NCI-H524 (cell line): ENCODE results near the gene ATP8B4.
A peak's percentile ranks its signal among the peaks of the same experiment; 100 is the strongest.

Source experiments
- DNase-seq, 2 experiments: peaks; one replicate each; lab custom pipeline; 2025; lab: John Stamatoyannopoulos, UW

The ATP8B4 gene

DNA sequence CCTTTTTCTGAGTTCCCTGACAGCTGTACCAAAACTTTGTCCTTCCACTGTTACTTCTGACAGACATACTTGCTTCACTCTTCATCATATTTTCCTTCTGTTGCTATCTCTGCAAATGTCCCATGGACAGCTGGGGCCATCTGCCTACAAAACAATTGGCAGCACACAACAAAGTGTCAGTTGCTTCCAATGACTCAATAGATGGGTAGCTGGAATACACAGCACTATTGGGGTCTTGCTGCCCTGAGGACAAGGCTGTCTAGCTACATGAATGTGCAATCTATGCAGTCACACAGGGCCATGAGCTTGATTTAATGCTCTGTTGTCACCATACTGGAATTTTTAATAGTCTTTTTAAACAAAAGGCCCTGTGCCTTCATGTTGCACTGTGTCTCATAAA, 305.4 kb downstream of the ATP8B4 start:
- DNase-seq = no peak

DNA sequence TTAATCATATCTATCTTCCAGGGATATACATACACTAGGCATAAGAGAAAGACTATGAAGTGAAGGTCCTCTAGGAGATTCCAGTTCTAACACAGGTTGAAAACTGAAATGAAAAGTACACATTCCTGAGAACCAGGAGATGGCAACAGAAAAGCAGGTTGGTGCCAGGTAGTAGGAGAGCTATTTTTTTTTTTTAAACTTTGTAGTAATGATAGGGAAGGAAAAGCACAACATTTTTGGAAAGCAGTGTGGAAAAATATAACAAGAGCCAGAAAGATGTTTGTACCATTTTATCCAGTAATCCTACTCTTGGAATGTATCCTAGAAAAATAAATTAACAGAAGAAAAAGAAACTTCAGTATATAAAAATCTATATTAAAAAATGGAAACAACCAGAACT, 308.3 kb downstream of the ATP8B4 start:
- no peak for DNase-seq

DNA sequence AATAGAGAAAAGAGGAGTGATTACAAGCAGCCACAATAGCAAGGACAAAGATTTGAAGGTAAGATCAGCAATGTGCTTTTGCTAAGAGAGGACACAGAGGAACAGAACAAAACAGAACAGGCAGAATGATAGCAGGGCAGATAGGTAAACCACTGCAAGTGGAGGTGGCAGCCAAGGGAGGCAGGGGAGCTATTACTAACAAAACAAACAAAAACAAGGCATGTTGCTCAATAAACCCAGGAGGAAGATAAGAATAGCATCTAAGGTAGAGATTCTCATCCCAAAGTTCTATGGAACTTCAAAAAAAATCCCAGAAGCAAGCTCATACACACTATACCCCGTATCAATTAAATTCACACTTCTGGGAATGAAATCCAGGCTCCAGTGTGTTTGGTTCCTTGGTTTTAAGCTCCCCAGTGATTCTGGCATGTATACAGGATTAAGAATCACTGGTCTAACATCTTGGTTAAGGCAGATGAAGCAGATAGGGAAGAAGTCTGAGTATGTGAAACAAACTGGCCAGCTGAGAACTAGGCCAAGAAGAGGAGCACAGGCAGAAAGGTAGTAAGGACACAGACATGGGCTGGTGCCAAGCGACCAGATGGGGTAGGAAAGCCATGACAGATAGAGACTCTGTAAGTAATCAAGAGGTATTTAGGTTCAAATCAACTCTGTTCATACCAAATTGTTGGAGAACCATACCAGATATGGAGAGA, 309.0 kb downstream of the ATP8B4 start:
- DNase-seq = peak in 1 of 2 experiments; percentile 1

DNA sequence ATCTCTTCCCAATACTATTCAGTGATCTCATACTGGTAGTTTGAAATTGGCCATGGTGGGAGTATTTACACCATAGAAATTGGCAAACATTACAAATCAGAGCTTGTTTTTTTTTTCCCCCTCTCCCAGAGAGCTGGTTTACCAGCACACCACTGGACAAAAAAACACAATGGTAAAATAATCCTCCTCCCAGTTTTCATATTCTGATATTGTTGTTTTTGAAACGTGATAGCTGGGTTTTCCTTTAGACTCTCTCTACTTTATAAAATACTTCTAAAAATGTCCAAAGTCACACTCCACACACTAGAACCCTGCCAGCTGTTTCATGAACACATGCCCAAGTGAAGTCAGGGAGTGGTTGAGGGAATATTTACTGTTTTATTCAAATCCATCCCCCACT, 310.7 kb downstream of the ATP8B4 start:
- DNase-seq = no peak
